ENCODE measurements around the gene UBE2H.
A peak's percentile ranks its signal among the peaks of the same experiment; 100 is the strongest.
"Not testable (repeated sequence)": the region's sequence is repeated elsewhere in the genome, so short reads cannot be mapped to it uniquely, and the experiment has no call there.

The UBE2H gene

DNA sequence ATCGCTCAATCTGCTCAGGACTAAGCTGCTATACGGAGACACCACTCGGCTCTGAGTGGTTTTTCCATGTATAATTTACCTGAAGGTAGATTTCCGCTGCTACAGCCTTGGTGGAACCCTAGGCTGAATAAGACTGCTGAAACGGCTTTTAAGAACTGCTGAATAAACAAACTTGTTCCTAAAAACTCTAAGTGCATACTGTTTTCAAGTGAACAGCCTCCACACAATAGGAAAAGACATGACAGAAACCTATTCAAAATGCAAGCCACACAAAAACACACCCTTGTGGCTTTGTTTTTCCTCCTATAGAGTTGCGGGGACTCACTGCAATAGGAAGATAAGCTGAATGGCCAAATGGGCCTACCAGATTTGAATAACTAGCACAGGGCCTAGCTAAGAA is 117.2 kb downstream of the UBE2H start:
- TF ChIP-seq, protein P1, sequence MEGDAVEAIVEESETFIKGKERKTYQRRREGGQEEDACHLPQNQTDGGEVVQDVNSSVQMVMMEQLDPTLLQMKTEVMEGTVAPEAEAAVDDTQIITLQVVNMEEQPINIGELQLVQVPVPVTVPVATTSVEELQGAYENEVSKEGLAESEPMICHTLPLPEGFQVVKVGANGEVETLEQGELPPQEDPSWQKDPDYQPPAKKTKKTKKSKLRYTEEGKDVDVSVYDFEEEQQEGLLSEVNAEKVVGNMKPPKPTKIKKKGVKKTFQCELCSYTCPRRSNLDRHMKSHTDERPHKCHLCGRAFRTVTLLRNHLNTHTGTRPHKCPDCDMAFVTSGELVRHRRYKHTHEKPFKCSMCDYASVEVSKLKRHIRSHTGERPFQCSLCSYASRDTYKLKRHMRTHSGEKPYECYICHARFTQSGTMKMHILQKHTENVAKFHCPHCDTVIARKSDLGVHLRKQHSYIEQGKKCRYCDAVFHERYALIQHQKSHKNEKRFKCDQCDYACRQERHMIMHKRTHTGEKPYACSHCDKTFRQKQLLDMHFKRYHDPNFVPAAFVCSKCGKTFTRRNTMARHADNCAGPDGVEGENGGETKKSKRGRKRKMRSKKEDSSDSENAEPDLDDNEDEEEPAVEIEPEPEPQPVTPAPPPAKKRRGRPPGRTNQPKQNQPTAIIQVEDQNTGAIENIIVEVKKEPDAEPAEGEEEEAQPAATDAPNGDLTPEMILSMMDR (IDR thresholded peaks at IDR 0.05; ENCODE audit: borderline replicate concordance, insufficient read depth, low read depth, low read length) = no peak
- no peak overlapping the region for H3K4me3 ChIP-seq (ENCODE audit: low read depth, low read length)

DNA sequence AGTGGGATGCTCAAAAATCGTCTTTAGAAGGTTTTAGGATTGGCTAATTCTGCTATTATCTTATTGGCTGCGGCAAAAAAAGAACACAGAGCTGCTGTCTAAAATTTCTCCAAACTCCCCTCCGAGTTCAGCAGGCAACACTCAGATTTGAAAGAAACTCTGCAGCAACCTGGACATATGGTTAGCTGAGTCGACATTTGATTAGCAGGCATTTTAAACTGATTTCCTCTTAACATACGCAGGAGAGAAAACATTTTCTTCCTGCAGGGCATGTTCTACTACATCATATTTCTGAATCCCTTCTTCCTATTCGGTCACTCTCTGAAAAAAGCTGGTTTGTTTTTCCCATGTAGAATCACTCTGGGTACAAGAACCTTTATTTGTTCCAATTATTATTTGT is 119.4 kb downstream of the UBE2H start:
- not testable (repeated sequence) for H3K4me3 ChIP-seq (ENCODE audit: low read depth, low read length)

DNA sequence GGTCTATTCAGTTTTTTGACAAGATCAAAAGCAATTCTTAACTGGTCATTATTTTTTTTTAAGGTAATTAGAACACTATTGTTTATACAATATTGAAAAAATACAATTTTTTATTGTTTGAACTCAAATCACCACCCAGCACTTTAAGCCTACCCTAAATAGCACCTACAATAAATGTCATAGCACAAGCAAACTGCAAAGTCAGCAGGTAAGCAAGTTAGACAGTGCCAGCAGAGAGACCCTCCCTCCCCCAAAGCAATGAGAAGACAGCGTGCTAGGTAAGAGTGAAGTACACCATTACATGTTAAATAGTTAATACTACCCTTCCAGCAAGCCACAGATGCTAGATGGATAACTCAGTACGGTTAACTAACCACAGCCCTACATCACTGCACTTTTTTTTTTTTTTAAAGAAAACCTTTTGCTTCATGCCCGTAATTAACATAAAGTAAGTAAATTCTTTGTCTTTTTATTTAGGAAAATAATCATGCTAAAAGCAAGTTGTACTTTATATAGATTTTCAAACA is 120.0 kb downstream of the UBE2H start:
- no peak overlapping the region for H3K4me3 ChIP-seq (ENCODE audit: low read depth, low read length)
- TF ChIP-seq, protein P1 (IDR thresholded peaks at IDR 0.05; ENCODE audit: borderline replicate concordance, insufficient read depth, low read depth, low read length) = no peak

DNA sequence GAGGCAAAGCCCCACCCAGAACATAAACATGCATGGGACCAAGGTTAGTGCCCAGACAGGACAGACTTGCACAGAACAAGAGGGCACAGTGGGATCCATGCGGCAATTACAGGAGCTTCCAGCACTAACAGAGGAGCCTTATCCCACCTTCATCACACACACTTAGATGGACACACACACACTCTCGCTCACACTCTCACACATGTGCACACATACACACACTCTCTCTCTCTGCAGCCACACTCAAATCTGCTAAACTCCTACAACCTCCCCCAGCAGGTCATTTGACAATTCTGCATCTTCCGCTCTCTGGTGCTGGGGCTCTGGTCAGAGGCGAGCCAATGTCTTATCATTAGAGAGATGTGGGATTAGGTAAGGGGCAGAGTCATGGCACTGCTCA is 120.5 kb downstream of the UBE2H start:
- TF ChIP-seq, protein P1 (IDR thresholded peaks at IDR 0.05; ENCODE audit: borderline replicate concordance, insufficient read depth, low read depth, low read length) = no peak
- no peak overlapping the region for H3K4me3 ChIP-seq (ENCODE audit: low read depth, low read length)

DNA sequence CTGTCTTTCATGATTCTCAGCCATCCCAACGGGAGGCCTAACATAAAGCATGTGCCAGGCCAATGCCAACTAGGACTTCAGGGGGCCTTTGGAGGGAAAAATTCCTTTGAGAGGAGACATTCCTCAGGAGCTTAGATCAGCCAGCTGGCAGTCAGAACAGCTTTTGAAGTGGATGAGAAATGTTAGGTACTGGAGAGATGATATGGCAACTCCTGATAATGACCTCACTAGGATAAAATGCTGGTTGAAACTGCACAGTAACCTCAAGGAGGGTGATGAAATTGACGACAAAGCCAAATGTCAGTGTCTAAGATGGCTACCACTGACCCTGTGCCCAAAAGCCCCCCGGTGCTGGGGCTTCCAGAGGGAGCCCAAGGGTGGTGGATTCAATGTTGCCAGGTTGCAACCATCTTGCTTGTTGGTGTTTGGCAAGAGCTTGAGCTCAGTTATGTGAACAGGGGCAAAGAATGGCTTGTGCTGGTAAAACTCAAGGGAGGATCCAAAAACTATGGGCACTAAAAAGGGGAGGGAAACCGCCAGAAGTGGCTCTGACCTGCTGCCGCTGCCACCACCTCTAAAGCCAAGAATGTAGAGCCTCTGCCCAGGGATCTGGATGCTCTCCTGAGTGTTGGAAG is 121.2 kb downstream of the UBE2H start:
- TF ChIP-seq, protein P1 (IDR thresholded peaks at IDR 0.05; ENCODE audit: borderline replicate concordance, insufficient read depth, low read depth, low read length) = no peak

DNA sequence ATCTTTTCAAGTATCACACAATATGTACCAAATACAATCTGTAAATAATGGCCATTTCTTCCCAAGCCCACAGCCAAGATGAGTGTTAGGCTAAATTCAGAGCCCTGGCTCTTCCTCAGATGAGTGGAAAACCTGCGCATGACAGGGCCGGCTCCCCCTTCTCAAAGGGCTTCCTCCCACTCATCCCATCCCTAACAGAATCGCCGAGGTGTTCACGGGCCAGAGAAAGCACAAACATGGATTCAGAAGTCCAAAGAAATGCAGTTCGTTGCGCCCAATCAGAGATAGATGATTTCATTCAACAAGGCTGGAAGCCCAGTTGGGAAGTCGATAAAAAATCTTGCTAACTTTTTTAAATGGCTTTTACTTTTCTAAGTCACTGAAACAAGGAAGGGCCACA is 121.8 kb downstream of the UBE2H start:
- H3K4me3 ChIP-seq (ENCODE audit: low read depth, low read length) = no peak overlapping the region
- TF ChIP-seq, protein P1 (IDR thresholded peaks at IDR 0.05; ENCODE audit: borderline replicate concordance, insufficient read depth, low read depth, low read length) = no peak

More for the DNA sequence above, 121.2 kb downstream of the UBE2H start:
- no peak overlapping the region for H3K4me3 ChIP-seq (ENCODE audit: low read depth, low read length)

DNA sequence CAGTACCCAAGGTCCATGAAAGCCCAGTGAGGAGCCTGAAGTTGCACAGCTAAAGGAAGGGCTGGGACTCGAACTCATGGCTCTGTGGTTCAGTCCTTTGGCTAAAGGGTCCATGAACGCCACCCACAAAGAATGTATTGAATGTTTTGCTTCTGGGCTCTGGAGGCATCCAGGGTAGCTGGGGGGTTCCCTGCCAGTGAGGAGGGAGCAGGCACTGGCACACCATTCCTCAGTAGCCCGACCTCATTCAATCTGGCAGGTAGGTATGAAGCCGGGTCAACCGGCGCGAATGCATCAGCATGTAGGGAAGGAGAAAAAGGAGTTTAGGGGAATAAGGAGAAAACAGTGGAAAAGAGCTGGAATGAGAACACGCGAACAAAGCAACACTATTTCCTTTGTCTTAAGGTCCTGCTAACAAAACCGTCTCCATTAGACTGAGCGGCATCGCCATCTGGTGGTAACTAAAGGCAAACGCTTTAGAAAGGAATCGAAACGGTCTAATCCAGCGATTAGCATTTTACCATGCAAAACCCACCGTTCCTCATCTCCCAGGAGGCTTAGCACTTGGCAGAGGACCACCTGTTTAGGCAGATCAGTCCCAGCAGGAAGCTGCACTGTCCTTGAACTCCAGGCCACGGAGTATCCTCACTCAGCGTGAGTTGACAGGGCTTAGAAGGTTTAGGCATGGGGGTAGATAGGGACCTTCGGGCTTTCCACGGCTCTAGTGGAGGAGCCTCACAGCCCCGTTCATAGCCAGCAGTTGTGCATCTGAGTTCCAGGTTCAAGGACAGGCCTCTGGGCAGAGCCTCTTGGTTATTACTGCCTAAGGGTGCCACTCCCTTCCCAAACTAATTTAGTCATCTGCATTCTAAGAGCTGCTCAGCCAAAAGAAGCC is 122.8 kb downstream of the UBE2H start:
- TF ChIP-seq, protein P1 (IDR thresholded peaks at IDR 0.05; ENCODE audit: borderline replicate concordance, insufficient read depth, low read depth, low read length) = peak; percentile 74
- H3K4me3 ChIP-seq (ENCODE audit: low read depth, low read length) = no peak overlapping the region
